ENCODE data around the gene SNX27. TPM values are rescaled to one million over a fixed set of nuclear protein-coding genes. Genes with fewer than 3 reads are reported as not detected.
"Not testable (repeated sequence)": the region's sequence is repeated elsewhere in the genome, so short reads cannot be mapped to it uniquely, and the experiment has no call there.

Gene SNX27
- total RNA-seq, 1 donor from 2014 or later = 40.7 TPM

DNA sequence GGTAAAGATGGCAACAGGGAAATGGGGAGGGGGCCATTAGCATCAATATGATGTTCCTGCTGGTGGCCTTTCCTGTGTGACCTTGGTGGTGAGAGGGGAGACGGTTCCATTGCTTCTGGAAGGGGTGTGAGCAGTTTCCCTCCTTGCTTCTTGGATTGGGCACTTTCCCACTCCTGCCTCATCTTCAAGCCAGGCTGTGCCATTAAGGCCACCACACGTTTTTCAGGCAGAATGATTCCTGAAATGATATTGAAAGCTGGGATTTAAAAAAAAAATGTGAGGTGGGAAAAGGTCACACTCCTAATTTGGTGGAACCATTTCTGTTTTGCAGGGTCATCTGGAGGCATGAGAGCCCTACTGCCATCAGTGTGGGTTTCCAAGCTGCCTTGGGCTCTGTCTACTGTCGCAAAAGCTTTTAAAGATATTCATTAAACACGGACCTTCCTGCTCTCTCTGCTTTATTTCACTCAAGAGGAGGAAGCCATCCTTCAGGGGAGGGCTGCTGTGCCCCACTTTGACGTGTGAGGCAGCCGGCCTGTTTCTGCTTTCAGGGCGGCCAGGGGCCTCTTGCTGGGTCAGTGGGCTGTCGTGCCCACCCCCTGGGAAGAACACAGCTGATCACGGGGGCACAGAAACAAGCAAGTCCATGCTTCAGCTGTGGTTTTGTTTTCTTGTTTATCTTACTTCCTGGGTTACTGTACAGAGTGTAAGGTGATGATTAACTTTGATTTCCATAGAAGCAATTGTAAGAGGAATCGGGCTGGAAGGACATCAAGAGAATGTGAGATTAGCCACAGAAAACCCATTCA lies 117.5 kb downstream of the SNX27 start:
- Mint-ChIP-seq H3K27me3 (peaks cover 44% of the 10 kb centered on the region), H3K36me3 (no peaks in the 10 kb centered on the region), H3K4me3 (no peak overlapping the region), H3K9me3 (no peaks in the 10 kb centered on the region), H3K27ac (no peak overlapping the region), H3K4me1 (ENCODE audit: unreplicated experiment) (peaks cover 5% of the 10 kb centered on the region)
- TF ChIP-seq, protein P1, sequence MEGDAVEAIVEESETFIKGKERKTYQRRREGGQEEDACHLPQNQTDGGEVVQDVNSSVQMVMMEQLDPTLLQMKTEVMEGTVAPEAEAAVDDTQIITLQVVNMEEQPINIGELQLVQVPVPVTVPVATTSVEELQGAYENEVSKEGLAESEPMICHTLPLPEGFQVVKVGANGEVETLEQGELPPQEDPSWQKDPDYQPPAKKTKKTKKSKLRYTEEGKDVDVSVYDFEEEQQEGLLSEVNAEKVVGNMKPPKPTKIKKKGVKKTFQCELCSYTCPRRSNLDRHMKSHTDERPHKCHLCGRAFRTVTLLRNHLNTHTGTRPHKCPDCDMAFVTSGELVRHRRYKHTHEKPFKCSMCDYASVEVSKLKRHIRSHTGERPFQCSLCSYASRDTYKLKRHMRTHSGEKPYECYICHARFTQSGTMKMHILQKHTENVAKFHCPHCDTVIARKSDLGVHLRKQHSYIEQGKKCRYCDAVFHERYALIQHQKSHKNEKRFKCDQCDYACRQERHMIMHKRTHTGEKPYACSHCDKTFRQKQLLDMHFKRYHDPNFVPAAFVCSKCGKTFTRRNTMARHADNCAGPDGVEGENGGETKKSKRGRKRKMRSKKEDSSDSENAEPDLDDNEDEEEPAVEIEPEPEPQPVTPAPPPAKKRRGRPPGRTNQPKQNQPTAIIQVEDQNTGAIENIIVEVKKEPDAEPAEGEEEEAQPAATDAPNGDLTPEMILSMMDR (conservative IDR thresholded peaks at IDR 0.05) = no peak
- no peak for DNase-seq (ENCODE audit: extremely low spot score, unreplicated experiment)

DNA sequence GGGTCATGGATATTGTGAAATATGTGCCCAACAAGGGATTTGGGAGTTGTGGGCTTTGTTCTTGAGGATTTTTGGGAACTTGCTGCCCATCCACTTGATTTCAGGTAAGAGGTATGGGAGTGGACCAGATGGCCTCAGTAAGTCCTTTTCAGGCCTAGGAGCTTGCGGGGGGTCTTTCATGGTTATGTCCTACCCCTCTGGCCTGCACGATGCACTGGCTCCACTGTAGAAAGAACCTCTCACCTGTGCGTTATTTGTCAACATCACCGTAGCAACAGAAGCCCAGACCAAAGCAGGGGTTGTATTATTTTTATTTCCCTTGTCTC lies 118.1 kb downstream of the SNX27 start:
- peaks cover 7% of the 10 kb centered on the region for H3K4me1 Mint-ChIP-seq (ENCODE audit: unreplicated experiment)
- H3K27ac Mint-ChIP-seq = no peak overlapping the region
- TF ChIP-seq, protein P1 (conservative IDR thresholded peaks at IDR 0.05) = no peak
- no peaks in the 10 kb centered on the region for H3K36me3 Mint-ChIP-seq
- no peak overlapping the region for H3K4me3 Mint-ChIP-seq
- peaks cover 41% of the 10 kb centered on the region for H3K27me3 Mint-ChIP-seq
- H3K9me3 Mint-ChIP-seq = no peaks in the 10 kb centered on the region
- DNase-seq (ENCODE audit: extremely low spot score, unreplicated experiment) = no peak

DNA sequence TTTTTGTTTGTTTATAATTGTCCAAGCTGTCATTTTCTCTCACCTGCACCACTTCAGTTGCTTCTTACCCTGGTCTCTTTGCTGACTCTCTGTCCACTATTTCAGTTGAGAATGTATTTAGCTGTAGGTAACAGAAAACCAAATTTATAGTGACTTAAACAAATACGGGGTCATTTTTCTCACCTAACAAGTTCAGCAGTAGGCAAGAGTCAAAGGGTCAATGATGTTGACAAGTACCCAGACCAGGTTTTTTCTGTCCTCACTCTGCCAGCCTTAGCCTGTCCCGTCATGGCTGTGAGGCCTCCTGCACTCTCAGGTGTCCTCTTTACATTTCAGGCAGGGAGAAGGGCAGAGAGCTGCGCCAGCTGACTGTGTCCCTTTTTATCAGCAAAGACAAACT lies 121.3 kb downstream of the SNX27 start:
- no peak for DNase-seq (ENCODE audit: extremely low spot score, unreplicated experiment)
- Mint-ChIP-seq H3K36me3 (peaks cover 6% of the 10 kb centered on the region), H3K9me3 (no peaks in the 10 kb centered on the region), H3K4me3 (no peak overlapping the region), H3K4me1 (ENCODE audit: unreplicated experiment) (peaks cover 11% of the 10 kb centered on the region), H3K27ac (no peak overlapping the region), H3K27me3 (peaks cover 15% of the 10 kb centered on the region)
- TF ChIP-seq, protein P1 (conservative IDR thresholded peaks at IDR 0.05) = no peak

DNA sequence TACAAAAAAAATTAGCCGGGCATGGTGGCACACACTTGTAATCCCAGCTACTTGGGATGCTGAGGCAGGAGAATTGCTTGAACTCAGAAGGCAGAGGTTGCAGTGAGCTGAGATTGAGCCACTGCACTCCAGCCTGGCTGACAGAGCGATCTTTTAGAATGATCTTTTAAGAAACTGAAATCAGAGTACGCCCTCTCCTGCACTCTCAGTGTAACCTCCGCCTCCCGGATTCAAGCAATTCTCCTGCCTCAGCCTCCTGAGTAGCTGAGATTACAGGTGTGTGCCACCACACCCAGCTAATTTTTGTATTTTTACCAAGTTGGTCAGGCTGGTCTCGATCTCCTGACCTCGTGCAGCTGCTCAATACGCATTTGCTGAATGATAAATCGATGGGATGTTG lies 122.1 kb downstream of the SNX27 start:
- H3K9me3 Mint-ChIP-seq; H3K27ac Mint-ChIP-seq; H3K4me3 Mint-ChIP-seq; DNase-seq (ENCODE audit: extremely low spot score, unreplicated experiment); H3K27me3 Mint-ChIP-seq; H3K36me3 Mint-ChIP-seq: not testable (repeated sequence)
- peaks cover 11% of the 10 kb centered on the region for H3K4me1 Mint-ChIP-seq (ENCODE audit: unreplicated experiment)

DNA sequence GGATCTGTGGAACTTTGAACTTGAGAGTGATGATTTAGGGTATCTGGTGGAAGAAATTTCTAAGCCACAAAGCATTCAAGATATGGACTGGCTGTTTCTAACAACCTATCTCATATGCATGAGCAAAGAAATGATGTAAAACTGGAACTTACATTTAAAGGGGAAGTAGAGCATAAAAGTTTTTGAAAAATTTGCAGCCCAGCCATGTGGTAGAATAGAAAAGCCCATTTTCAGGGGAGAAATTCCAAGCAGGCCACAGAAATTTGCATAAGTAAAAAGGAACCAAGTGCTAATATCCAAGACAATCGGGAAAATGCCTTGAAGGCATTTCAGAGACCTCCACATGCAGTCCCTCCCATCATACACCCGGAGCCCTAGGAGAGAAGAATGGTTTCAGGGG lies 125.2 kb downstream of the SNX27 start:
- TF ChIP-seq, protein P1 (conservative IDR thresholded peaks at IDR 0.05) = no peak
- Mint-ChIP-seq H3K4me3 (no peak overlapping the region), H3K36me3 (peaks cover 6% of the 10 kb centered on the region), H3K4me1 (ENCODE audit: unreplicated experiment) (peaks cover 13% of the 10 kb centered on the region), H3K27me3 (peaks cover 6% of the 10 kb centered on the region), H3K9me3 (no peaks in the 10 kb centered on the region), H3K27ac (no peak overlapping the region)
- DNase-seq (ENCODE audit: extremely low spot score, unreplicated experiment) = no peak

DNA sequence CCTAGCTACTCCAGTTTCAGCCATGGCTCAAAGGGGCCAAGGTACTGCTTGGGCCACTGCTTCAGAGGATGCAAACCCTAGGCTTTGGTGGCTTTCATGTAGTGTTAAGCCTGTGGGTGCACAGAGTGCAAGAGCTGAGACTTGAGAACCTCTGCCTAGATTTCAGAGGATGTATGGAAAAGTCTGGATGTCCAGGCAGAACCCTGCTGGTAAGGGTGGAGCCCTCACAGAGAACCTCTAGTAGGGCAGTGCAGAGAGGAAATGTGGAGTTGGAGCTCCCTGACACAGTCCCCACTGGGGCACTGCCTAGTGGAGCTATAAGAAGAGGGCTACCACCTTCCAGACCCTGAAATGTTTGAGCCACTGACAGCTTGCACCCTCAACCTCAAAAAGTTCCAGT lies 125.6 kb downstream of the SNX27 start:
- H3K4me3 Mint-ChIP-seq = no peak overlapping the region
- H3K9me3 Mint-ChIP-seq = no peaks in the 10 kb centered on the region
- TF ChIP-seq, protein P1 (conservative IDR thresholded peaks at IDR 0.05) = no peak
- peaks cover 6% of the 10 kb centered on the region for H3K36me3 Mint-ChIP-seq
- H3K27me3 Mint-ChIP-seq = peaks cover 9% of the 10 kb centered on the region
- peaks cover 13% of the 10 kb centered on the region for H3K4me1 Mint-ChIP-seq (ENCODE audit: unreplicated experiment)
- H3K27ac Mint-ChIP-seq = no peak overlapping the region
- DNase-seq (ENCODE audit: extremely low spot score, unreplicated experiment) = no peak

Data from type B pancreatic cell (in vitro differentiated cells).